ENCODE data around the gene CACNA1S. TPM values are rescaled to one million over a fixed set of nuclear protein-coding genes. Genes with fewer than 3 reads are reported as not detected.

CACNA1S gene
- not detected in 2 replicates for total RNA-seq (2016; rRNA removed; fragmentation: Illumina TruSeq; extraction: Trizol)
- total RNA-seq (2016; cell fraction: cytosol; rRNA removed; fragmentation: Illumina TruSeq; extraction: Trizol; ENCODE audit: low read depth) = not detected in 2 replicates
- total RNA-seq (2016; cell fraction: insoluble cytoplasmic fraction; rRNA removed; fragmentation: Illumina TruSeq; extraction: Trizol) = not detected in 2 replicates
- not detected in 2 replicates for total RNA-seq (2016; cell fraction: membrane; rRNA removed; fragmentation: Illumina TruSeq; extraction: Trizol)
- total RNA-seq (2016; cell fraction: nucleus; rRNA removed; fragmentation: Illumina TruSeq; extraction: Trizol) = not detected in 2 replicates
- polyA plus RNA-seq (2011; rRNA removed) = not detected in 2 replicates
- polyA plus RNA-seq (2011; cell fraction: cytosol; rRNA removed) = not detected in 2 replicates
- polyA plus RNA-seq (2011; cell fraction: nucleus; rRNA removed) = not detected in 2 replicates
- not detected in 2 replicates for polyA plus RNA-seq (2012)
- not detected in 2 replicates for polyA plus RNA-seq (2016; cell fraction: cytosol; fragmentation: Illumina TruSeq; extraction: Trizol; ENCODE audit: low read depth)
- polyA plus RNA-seq (2016; cell fraction: insoluble cytoplasmic fraction; fragmentation: Illumina TruSeq; extraction: Trizol; ENCODE audit: low read depth) = not detected in 2 replicates
- not detected in 2 replicates for polyA plus RNA-seq (2016; cell fraction: membrane; fragmentation: Illumina TruSeq; extraction: Trizol; ENCODE audit: low read depth)
- not detected in 2 replicates for polyA plus RNA-seq (2016; cell fraction: nucleus; fragmentation: Illumina TruSeq; extraction: Trizol; ENCODE audit: insufficient read depth, low read depth)
- 0.02 TPM in 1 of 2 replicates, not detected in the other for polyA minus RNA-seq (2011; rRNA and poly(A)+ RNA removed; ENCODE audit: low replicate concordance)
- polyA minus RNA-seq (2011; cell fraction: cytosol; rRNA and poly(A)+ RNA removed) = not detected in 2 replicates
- polyA minus RNA-seq (2011; cell fraction: nucleus; rRNA and poly(A)+ RNA removed) = not detected in 2 replicates
- not detected for Bru-seq, nascent RNA
- percentile 2 among the genes with signal in this experiment for BruChase-seq, experiment 1, labeled RNA remaining after a 6-hour chase
- not detected for BruChase-seq, experiment 2, labeled RNA remaining after a 2-hour chase
- long read RNA-seq, experiment 1 = 0 reads
- long read RNA-seq, experiment 2 = 0 reads

- Histone ChIP-seq H3K4me2 (ENCODE audit: low read depth, low read length) (no peak within 1 kb of the TSS), H3K4me3 (replicated peaks in 1 of 3; ENCODE audit: insufficient read depth in 1 of 3, low read depth in 2 of 3, low read length in 3 of 3) (no peak within 1 kb of the TSS), H3K79me2 (ENCODE audit: insufficient read depth, low read length) (no peaks in the 10 kb centered on the region), H3K4me1 (ENCODE audit: insufficient read depth, low read length) (no peaks in the 10 kb centered on the region), H3K9ac (ENCODE audit: insufficient read depth, low read depth, low read length) (no peak within 1 kb of the TSS), H3K9me3 (ENCODE audit: low read length) (no peaks in the 10 kb centered on the region), H2AFZ (ENCODE audit: low read length) (no peak within 1 kb of the TSS), H3K27ac (ENCODE audit: extremely low read length, insufficient read depth, low read length) (no peak within 1 kb of the TSS), H3K36me3 (replicated peaks in 1 of 2; ENCODE audit: control insufficient read depth in 1 of 2, insufficient read depth in 2 of 2, low read length in 2 of 2) (no peaks in the 10 kb centered on the region), H4K20me1 (ENCODE audit: insufficient read depth, low read length) (no peaks in the 10 kb centered on the region), H3K27me3 (ENCODE audit: control insufficient read depth in 1 of 2, insufficient read depth in 2 of 2, low read length in 2 of 2) (peaks cover 0 to 21% of the 10 kb centered on the region in 2 experiments; a peak in 3 of 5 replicates)
- FAIRE-seq (no peak), DNase-seq (ENCODE audit: low spot score) (no peak), ATAC-seq (no peak)
- CTCF ChIA-PET (ENCODE audit: low intra/inter-chr PET ratio, low total read pairs) = no interaction called here
- BruUV-seq (replicated peaks) = no TSS peak
- intact Hi-C loops (cut with micrococcal nuclease; ENCODE audit: unreplicated experiment) = loop anchor here (5.0 to 10.0 kb wide), 2 partner anchors 217 to 555 kb away; partner anchors contain the start of gene INAVA
- TF ChIP-seq TCF7L2 (IDR thresholded peaks at IDR 0.05; ENCODE audit: low read depth, low read length) (no peak), ZNF546 (CRISPR knock-in tag; conservative IDR thresholded peaks at IDR 0.05) (no peak), ZNF549 (CRISPR knock-in tag; IDR thresholded peaks at IDR 0.05) (no peak), ZFX (CRISPR knock-in tag; IDR thresholded peaks at IDR 0.05; ENCODE audit: low read depth) (no peak), PBX2 (CRISPR knock-in tag; IDR thresholded peaks at IDR 0.05) (no peak), HNF4A (CRISPR knock-in tag; IDR thresholded peaks at IDR 0.05) (no peak), FUBP1 (CRISPR knock-in tag; IDR thresholded peaks at IDR 0.05; ENCODE audit: borderline replicate concordance) (no peak), TOPORS (CRISPR knock-in tag; IDR thresholded peaks at IDR 0.05) (no peak), NBN (conservative IDR thresholded peaks at IDR 0.05) (no peak), HIC2 (CRISPR knock-in tag; IDR thresholded peaks at IDR 0.05; ENCODE audit: low read depth) (no peak), ZNF782 (CRISPR knock-in tag; IDR thresholded peaks at IDR 0.05; ENCODE audit: borderline replicate concordance) (no peak), KAT8 (CRISPR knock-in tag; IDR thresholded peaks at IDR 0.05) (no peak), ZNF576 (CRISPR knock-in tag; IDR thresholded peaks at IDR 0.05) (no peak)
- in situ Hi-C loops (cut with HindIII; ENCODE audit: extremely low pct_ligation_motif_present, low pct_unique_long_range_greater_than_20kb) = loop anchor here (10.0 kb wide), 1 partner anchor 137 kb away; no protein-coding TSS in a partner anchor
- 57% methylated on average over 1 of the region's 9 CpGs for WGBS (ENCODE audit: low lambda C conversion rate)
- POLR2A ChIA-PET = no interaction called here
Observed at GRCh38 chr1:201112173-201112731, at the start of gene CACNA1S. Gene CACNA1S, minus strand, starts transcription at chr1:201112426. Its CDS starts 87 bp downstream, at chr1:201112339.
